HG03039 (cell line): ENCODE measurements around the gene XPNPEP1.
A peak's percentile ranks its signal among the peaks of the same experiment; 100 is the strongest.

ENCODE experiments used
- ATAC-seq: cut with Tn5 transposase; IDR thresholded peaks from one replicate; pipeline ENCODE4 v1.9.1; 2021; ENCODE audit warnings: mild to moderate bottlenecking, moderate library complexity; ENCODE audit not compliant: unreplicated experiment

Gene XPNPEP1

DNA sequence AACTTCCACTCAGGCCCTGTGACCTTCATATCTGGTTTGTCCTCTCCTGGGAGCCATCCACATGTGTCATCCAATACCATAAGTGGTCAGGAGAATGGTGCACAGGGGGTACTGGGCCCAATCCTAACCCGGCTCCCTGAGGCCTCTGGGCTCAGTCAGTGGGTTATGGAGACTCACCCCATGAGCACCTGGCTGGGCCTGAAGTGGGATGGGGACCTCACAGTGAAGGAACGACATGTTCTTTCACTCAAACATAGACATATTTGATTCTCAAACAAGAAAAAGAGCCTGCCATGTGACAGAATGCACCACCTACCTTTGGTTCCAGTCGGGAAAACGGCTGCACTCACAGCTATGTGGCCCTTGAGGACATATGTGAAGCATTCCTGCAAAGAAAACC is 51.8 kb downstream of the XPNPEP1 start:
- ATAC-seq: no peak

DNA sequence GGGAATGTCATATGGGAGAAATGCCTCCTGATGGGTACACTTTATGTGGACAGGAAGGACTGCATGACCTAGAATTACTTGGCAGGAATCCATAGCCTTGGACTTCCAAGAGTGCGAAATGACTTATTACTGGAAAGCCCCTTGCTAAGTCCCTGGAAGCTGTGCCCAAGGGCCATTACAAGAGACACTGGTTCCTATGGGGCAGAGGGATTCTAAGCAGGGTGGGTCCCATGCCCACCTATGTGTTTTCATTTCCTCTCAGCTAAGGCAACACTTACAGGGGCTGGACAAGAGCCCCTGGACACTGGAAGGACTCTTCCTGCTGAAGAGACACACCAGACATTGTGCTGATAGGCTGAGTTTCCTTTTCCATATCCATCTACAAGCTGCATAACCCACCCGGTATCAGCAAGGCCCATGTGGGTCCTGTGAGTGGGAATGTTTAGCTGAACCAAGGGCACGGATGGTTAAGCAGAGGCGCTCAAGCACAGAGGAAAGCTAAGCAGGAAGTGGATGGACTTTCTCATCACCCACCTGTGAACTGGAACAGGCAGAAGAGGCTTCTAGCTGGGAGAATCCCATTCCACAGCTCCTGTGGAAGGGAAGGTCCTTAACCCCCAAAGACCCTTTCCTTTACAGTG is 56.2 kb downstream of the XPNPEP1 start:
- ATAC-seq: no peak

DNA sequence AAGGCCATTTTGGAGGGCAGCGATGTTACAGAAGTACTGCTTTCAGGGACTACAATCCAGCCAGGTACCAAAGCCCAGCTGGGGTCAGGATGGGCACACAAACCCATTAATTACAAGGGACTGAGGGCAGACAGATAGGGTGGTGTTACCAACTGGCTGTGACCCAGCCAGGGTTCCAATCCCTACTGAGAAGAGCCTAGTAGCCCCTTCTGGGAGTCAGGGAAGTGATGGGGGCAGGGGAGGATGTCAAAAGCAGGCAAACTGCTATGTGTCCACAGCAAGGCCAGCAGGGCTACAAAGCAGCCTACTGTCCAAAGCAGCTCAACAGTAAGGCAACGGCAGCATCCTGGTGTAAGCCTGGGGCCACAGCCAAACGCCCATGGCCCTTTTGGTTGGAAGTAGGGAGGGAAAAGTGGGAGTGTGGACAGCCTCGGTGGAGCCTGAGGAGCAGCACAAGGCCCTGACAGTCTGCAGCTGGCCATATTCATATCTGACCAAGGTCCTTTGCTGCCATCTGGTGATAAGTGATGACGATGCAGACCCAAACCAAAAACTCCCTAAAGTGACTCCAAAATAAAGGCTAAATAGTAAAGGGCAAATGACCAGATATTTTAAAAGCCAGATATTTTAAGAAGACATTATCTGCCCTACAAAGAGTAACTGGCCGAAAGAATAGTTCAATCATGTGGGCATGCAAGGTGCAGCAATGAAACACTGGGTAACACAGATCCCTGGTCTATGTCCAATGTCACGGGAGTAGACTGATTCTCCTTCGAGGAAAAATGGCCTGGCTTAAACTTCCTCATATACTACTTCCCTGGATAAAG is 56.9 kb downstream of the XPNPEP1 start:
- ATAC-seq: no peak

DNA sequence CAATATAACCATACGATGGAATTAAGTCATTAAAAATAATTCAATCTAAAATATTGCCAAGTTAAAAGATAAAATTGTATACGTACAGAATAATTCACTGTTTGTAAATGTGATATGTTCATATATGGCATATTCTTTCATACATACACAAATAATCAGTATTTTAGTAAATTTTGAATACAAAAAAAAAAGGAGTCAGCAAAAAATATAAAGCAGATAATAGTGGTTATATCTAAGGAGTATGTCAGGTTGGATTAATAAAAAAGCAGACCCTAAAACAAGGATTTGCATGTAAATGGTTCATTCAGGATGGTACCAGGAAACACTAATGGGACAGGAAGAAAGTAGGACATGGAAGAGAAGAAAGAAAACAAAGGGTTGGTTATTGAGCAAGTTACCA is 59.5 kb downstream of the XPNPEP1 start:
- ATAC-seq: no peak

DNA sequence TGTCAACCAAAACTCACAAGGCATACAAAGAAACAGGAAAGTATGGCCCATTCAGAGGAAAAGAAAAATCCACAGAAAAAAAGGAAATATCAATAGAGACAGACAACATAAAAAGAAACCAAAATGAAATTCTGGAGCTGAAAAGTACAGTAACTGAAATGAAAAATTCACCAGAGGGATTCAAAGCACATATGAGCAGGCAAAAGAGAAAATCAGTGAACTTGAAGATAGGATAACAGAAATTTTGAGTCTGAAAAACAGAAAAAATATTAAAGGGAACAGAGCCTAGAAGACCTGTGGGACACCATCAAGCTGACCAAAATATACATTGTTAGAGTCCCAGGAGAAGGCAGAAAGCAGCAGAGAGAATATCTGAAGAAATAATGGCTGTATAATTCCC is 60.6 kb downstream of the XPNPEP1 start:
- no peak for ATAC-seq

DNA sequence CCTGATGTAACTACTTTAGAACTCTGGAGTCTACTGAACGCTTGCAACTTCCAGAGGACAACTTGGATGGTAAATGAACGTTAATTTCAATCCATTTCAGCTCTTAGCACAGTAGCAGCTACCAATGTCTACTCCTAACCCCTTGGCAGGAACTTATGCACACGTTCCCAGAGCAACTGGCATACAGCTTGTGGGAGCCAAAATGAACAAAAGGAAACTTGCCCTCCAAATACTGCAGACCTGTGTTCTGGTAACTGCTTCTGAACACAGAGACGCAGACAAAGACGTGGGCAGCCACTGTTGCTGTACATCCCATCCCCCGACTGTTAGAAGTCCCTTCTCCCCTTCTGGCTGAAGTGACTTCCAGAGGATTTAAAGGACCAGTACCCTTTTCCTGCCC is 61.3 kb downstream of the XPNPEP1 start:
- ATAC-seq: no peak

DNA sequence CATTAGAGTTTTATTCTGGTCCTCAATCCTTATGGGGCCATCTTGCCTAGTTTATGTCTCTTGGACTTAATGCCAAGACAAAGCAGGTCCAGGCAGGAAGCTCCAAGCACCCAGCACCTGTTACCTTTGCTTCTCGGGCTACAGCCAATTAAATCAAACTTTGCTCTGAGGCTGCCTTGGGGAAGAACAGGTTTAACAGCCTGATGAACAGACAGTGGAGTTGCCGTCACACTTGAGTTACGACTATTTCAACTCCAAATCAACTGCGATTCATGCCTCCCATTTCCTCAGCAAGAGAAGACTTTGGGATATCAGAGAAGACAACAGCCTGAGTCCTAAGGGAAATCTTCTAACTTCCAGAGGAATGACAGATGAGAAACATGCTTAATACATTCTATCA is 62.2 kb downstream of the XPNPEP1 start:
- ATAC-seq: no peak

DNA sequence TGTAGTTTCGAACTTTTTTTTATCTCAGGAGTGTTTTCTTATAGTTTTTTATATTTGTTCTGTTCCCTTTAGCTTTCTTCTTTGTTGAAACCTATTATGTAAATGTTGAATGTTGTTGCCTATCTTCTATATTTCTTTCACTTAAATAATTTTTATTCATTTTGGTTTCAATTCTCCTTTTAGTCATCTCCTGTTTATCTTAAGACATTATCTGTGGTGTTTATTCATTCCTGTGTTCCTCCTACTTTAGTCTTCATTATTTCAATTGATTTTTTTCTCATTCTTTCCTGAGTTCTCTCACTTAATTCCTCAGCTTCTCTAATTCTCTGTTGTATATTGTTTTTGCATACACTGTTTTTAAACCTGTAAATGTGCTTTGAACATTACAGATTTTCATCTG is 64.1 kb downstream of the XPNPEP1 start:
- ATAC-seq: no peak

DNA sequence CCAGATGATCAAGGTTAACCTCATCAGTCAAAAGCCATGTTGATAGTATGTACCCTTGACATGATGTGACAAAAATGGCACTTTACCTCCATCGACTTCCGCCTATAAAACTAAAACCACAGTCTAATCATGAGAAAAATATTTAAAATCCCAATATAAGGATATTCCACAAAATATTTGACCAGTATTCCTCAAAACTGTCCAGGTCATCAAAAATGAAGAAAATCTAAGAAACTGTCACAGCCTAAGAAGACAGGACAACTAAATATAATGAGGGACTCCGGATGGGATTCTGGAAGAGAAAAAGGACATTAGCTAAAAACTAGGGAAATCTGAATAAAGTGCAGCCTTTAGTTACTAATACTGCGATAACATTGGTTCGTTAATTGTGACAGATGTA is 67.6 kb downstream of the XPNPEP1 start:
- ATAC-seq: no peak

DNA sequence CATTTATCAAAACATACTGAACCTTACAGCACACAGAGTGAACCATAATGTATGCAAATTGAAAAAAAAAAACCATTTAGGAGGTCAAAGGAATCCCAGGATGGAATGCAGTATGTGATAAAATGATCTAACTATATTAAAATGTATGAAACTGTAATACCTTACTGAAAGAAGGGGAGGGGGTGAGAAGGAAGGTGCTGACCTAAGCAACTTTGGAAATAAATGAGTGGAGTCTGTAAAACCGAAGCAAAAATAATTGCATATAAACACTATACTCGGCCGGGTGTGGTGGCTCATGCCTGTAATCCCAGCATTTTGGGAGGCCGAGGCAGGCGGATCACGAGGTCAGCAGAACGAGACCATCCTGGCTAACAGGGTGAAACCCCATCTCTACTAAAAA is 69.4 kb downstream of the XPNPEP1 start:
- ATAC-seq: no peak

DNA sequence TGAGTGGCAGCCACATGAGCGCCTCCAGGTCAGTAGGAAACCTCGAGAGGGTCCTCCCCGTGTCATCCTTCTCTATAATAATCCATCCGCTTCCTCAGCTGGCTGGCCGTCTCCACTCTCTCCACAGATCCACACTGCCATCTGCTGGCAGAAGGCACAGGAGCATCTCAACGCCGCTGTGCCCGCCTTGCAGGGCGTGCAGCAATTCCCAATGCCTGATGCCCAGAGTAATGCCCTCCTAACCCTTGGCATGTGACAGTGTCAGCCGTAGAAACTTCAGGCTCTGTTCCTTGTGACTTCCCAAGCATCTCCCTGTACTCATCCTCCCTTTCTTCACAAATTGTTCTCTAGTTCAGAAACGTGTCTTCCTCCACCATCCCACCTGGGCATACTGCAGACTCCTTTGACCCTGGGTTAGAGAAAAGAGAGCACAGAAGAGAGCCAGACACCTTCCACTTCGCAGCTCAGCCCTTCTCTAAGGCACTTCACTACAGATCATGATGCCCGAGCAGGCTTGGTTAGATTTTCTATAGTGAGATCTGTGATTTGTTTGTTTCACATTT is 70.8 kb downstream of the XPNPEP1 start:
- ATAC-seq: peak; percentile 81

DNA sequence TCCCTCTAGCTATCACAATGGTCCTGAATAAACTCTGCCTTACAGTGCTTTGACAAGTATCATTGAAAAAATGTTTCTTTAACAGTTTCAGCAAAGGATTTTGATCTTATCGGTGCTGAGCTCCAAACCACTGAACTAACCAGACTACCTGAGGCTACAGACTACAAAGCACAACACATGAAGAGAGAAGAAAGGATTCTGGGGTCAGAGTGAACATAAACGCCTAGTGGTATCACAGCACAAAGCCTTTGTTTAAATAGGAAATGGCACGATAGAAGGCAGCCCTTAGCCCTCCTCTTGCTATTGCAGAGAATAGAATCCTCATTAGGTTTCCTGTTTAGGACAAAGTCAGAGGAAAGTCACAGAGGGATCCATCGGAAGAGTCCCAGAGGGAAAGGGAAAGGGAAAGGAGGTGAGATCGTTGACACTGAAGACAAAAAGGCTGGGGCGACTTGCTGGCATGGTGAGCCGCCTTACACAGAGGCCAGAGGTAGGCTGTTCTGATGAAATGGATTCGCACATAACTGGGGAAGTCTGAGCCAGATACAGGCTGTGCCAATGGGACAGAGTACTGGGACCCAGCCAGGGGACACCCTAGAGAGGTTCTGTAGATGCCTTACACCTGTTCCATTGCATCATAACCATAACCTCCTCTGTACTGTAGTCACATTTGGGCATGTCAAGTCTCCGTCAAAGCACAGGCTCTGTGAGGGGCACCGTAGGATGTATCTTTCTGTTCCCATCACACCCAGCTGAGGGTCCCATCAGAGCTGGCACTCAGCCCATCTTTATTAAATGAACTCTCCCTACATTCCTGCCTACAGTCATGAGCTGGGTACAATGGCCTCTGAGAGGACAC is 71.5 kb downstream of the XPNPEP1 start:
- no peak for ATAC-seq

DNA sequence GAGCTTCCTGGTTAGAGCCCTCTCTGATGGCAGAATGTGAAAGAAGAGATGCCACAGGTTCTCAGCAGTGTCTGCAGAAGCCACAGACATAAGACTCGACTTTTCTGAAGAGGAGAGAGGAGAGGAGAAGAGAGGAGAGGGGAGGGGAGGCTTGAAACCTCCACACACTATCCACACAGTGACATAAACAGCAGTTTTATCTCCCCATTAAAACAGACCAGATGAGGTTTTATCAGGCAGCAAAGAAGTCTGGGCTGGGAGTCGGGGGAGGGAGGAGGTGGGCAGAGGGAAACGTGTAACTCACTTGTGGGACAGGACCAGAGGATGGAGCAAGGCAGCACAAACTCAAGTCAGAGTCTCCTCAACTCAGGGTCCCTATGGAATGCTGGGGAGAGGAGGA is 76.5 kb downstream of the XPNPEP1 start:
- no peak for ATAC-seq

DNA sequence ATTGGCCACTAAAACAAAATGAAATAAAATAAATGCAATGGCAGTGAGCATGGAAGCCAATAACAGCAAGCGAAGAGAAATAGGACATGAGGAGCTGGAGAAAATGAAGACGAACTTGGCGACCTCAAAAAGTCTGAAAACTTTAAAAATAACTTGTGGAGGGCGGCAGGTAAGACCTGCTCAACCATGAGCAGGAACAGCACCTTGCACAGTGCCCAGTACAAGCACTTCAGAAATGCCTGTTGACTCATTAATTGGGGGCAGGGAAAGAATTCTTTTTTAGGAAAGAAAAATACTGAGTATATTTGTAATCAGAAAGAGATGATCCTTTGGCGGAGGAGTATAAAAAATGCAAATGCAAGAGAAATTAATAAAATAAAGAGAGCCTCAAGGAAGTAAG is 78.0 kb downstream of the XPNPEP1 start:
- no peak for ATAC-seq

DNA sequence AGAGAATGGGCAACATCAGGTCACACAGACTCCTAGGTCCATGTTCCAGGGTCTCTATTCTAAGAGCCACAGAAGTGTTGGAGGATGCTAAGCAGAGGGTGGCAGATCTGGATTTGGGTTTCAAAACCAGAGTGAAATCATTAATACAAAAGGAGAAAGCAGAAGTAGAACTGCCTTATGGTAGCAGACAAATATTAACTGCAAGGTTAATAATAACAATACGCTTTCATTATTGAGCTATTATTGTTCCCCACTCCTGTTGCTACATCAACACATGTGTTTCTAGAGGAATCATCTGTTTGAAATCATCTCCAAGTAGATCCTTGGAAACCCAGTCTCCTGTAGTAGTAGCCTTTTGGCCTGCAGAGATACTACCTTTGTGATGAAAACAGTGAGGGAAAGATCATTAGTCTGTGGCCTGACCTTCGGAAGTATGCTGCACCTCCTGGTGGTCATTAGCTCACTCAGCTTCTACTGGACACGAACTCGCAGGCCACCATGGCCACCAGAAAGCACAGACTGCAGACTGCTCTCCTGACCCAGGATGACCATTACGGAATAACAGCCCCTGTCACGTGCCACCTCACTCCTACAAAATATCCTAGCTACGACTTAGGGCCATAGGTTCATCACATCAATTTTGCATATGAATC is 84.6 kb downstream of the XPNPEP1 start:
- ATAC-seq: no peak

DNA sequence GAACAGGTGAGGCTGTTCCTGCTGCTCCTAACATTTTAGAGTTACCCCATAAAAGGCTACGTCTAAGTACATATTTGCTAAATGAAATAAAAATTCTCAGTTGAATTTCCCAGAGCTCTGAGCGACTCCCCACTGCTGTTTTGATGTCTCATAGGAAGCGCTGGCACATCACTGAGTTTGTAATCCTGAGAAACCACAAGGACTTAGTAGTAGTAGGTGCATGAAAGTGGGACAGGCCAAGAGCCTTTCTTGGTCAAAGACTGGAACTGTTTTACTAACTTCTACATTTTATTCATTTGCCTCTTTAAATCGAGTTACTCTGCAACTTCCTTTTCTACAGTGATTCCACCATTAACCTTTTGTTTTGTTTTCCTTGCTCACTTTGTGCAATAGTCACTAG is 85.9 kb downstream of the XPNPEP1 start:
- ATAC-seq: no peak

DNA sequence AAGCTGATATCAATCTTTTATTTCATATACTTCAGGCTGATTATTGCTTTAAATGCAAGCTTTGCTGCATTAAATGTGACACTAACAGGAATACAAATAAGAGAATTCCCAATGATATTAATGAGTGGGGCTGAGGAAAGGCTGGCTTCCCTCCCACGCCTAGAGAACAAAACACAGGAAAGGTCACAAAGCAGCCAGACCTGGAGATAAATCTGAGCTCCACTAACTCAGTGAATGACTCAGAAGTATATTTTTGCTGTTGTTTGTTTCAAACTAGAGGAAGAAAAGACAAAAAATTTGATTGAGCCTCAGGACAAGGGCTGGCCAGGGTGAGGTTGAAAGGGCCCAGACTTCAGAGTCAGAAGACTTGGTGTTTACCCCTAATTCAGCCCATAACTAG is 88.1 kb downstream of the XPNPEP1 start:
- no peak for ATAC-seq

DNA sequence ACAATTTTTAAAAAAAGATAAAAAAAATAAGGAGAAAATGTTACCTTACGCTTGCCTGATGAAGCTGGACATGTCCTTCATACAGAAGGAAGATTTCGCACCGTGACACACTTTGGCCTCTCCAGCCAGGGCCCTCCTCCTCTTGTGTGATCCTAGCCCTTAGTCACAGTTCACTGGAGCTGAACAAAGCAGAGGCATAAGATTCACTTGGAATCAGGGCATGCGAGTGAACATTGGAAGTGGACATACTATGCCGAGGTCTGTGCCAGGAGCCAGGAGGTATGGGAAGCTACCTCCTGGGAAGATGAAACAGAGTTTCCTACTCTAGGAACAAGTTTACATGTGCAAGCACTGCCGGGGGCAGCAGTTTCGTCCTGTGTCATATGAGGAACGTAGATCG is 91.5 kb downstream of the XPNPEP1 start:
- no peak for ATAC-seq

DNA sequence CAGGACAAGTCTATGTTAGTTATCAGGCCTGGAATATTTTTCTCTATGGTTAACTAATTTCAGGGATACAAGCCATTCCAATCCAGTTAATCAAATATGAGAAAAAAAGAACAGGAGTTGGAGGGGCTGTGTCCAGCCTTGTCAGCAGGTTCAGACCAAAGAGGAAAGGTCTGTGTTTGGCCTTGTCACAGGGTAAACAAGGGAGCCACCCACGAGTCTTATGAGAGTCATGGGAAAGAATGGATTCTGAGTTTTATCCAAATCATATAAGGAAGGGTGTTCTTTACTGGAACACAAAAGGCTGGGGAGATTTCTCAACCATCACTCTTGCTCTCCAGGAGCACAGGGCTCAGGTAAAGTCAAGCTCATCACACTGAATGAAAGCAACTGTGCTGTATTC is 99.1 kb downstream of the XPNPEP1 start:
- ATAC-seq: no peak

DNA sequence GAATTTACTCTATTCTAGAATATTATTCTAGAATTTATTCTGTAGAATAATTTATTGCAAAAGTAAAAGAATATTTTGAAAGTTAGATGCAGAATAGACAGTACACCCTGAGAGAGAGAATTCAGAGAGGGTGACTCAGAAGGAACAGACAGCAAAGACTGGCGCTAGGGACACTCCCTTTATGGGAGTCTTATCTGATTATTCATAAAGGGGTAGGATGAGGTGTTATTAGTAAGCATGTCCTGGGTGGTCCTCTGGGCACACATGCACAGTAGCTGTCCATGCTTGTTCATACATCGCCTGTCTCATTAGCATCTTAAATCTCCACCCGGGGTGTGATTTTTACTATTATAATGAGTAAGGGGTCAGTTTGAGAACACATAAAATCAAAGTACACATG is 100.1 kb downstream of the XPNPEP1 start:
- no peak for ATAC-seq

DNA sequence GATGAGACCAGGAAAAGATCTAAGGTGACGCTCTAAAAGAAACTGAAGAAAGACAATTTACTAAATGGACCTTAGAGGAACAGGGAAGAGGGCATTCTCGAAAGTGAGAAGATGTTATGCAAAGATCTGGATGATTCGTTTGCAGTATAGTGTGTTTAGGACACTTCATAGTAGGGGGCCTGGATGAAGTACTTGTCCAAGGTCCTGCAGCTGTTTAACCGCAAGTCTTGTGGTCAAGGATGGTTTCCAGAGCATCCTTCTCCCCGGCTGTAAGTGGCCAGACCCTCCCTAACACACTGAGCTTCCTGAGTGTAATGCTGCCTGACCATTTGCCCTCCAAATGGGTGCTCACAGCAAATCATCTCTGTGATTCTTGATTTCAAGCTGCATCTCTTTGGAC is 101.6 kb downstream of the XPNPEP1 start:
- no peak for ATAC-seq
